Stimulated activated CD4-positive, alpha-beta T cell treated with anti-CD3 and anti-CD28 coated beads, Interleukin-2, amount 100 ng/mL, for 24 hours (primary cell): ENCODE measurements around the gene MINAR1.

ENCODE experiments used
- DNase-seq, 2 donors: peaks; one replicate each; pipeline ENCODE4 v3.0.0-alpha.2; 2020

Gene MINAR1

GRCh38 chr15:79433276-79433990 lies 1.3 kb downstream of the MINAR1 start:
- no peak for DNase-seq

GRCh38 chr15:79434361-79434760 lies 2.2 kb downstream of the MINAR1 start:
- no peak for DNase-seq

DNA sequence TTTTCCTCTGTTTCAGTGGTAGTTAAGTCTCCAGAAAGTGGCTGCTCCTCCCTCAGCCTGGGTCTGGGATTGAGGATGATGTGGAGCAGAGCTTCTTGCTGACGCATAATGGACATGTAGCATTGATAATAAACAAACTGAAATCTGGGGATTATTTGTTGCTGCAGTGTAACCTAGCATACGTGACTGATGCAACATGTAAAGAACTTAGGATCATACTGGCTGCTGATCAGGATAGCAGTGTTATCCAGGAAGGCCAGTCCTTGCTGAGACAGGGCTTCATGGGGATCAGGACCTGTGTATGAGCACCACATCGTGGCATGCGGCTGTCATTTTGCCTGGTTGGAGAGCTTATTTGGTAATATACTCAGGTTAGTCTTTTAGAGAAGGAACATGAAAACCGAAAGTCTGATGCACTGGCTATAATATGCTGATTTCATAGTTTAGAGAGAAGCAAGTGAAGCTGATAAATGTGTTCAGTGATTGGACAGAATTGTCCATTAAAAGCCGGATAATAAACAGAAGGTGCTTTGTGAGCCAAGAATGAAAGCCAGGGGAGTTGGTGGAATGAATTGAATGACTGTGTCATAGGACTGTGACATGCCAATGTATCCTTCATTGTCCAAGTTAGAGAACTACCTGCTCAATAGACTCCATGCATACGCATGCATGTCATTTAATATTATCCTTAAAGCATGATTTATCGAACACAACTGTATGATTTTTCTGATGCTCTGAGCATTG lies 4.1 kb downstream of the MINAR1 start:
- no peak for DNase-seq

DNA sequence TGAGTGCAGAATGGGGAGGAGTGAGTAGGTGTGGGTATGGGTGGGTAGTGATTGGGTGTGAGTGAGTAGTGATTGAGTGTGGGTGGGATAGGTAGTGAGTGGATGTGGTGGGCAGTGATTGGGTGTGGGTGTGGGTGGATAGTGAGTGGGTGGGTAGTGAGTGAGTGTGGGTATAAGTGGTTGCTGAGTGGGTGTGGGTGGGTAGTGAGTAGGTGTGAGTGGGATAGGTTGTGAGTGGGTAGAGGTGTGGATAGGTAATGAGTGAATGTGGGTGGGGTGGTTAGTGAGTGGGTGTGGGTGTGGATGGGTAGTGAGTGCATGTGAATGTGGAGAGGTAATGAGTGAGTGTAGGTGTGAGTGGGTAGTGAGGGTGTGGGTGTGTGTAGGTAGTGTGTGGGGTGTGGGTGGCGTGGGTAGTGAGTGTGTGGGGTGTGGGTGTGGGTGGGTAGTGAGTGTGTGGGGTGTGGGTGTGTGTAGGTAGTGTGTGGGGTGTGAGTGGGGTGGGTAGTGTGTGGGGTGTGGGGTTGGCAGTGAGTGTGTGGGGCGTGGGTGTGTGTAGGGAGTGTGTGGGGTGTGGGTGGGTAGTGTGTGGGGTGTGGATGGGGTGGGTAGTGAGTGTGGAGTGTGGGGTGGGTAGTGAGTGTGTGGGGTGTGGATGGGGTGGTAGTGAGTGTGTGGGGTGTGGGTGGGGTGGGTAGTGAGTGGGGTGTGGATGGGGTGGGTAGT lies 5.3 kb downstream of the MINAR1 start:
- DNase-seq = no peak

- DNase-seq = no peak
Measured at GRCh38 chr15:79439236-79439635, 7.1 kb downstream of the MINAR1 start.

GRCh38 chr15:79440355-79440908 lies 8.3 kb downstream of the MINAR1 start:
- DNase-seq = no peak

- no peak for DNase-seq
Measured at GRCh38 chr15:79442911-79443310, 10.8 kb downstream of the MINAR1 start.

- no peak for DNase-seq
Measured at GRCh38 chr15:79447060-79447459, 14.9 kb downstream of the MINAR1 start.

DNA sequence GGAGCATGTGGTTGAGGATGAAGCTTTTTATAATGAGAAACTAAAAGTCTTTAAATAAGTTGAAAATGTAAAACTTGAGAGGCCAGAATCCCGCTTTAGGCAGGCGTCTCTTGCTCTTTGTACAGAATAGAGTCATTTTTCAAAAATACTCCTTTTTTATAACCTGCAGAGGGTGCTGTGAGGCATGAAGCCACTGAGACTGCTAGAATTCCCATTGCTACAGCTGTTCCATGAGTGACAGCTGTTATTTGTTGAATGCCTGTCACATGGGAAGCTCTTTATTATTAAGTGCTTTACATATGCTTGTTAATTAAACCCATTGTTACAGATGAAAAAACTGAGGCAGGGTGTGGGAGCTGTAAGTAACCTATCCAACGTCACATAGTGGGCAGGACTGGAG lies 18.5 kb downstream of the MINAR1 start:
- DNase-seq = no peak

- no peak for DNase-seq
Measured at GRCh38 chr15:79451361-79451999, 19.3 kb downstream of the MINAR1 start.

GRCh38 chr15:79452244-79453051 lies 20.3 kb downstream of the MINAR1 start:
- DNase-seq = no peak

GRCh38 chr15:79453446-79453845 lies 21.3 kb downstream of the MINAR1 start:
- no peak for DNase-seq

- no peak for DNase-seq
Measured at GRCh38 chr15:79454063-79454462, 21.9 kb downstream of the MINAR1 start.

- DNase-seq = no peak
Measured at GRCh38 chr15:79455361-79455760, 23.2 kb downstream of the MINAR1 start.

DNA sequence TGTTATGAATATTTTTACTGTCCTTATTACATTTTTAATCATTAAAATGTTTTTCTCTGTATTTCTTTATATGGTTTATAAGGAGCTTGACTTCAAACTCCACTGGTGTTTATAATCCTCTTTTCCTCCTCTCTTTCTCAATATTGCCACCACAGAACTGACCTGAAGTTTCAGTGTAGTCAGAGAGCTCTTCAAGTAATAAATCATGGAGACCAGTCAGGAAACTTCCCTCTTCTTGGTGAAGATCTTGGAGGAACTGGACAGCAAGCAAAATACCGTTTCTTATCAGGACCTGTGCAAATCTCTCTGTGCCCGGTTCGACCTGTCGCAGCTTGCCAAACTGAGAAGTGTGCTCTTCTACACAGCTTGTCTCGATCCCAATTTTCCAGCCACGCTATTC lies 23.8 kb downstream of the MINAR1 start:
- DNase-seq = no peak

- DNase-seq = no peak
Measured at GRCh38 chr15:79458491-79458890, 26.4 kb downstream of the MINAR1 start.

- no peak for DNase-seq
Measured at GRCh38 chr15:79459666-79460065, 27.5 kb downstream of the MINAR1 start.

DNA sequence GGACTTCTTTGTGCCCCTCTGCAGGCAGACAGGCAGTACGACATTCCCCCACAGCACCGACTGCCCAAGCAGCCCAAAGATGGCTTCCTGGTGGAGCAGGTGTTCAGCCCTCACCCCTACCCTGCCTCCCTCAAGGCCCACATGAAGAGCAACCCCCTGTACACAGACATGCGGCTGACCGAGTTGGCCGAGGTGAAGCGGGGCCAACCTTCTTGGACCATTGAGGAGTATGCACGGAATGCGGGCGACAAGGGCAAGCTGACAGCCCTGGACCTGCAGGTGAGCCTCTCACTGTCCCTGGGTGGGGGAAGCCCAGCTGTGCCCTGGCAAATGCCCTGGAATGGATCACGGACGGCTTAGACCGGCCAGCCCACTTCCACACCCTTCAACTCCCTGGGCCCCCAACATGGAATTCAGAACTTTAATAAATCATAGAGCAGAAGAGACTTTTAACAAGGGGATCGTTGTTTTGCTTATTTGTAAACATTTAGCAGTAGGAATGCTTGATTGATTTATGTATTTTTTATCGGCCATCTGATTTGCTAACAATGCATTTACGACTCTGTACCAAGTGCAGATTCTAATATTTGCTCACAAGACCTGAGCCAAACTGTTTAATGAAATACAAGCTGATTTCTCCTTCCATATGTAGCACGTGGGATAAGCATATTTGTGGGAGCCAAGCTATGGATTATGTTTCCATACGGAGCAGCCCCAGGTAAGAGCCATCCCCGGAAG lies 31.1 kb downstream of the MINAR1 start:
- no peak for DNase-seq

- no peak for DNase-seq
Measured at GRCh38 chr15:79463781-79464270, 31.7 kb downstream of the MINAR1 start.

DNA sequence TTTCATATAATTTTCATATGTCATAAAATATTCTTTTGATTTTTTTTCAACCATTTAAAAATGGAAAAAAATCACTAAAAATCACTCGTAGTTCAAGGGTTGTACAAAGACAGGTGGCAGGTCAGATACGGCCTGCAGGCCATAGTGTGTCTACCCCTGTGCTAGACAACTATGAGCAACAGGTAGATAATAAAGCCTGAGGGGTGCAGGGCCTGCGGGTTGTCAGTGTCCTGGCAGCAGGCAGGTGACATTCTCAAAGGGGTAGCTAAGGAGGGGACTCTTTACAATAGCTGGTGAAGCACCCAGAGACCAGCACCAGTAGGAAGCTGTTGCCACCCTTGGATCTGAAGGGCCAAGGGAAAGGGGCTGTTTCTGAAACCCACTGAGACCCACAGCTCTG lies 34.4 kb downstream of the MINAR1 start:
- no peak for DNase-seq

GRCh38 chr15:79467865-79468586 lies 35.9 kb downstream of the MINAR1 start:
- DNase-seq = no peak
